Left ventricle myocardium inferior (tissue), 1 donor: ENCODE data around the gene MOCS2. TPM values are rescaled to one million over a fixed set of nuclear protein-coding genes. Genes with fewer than 3 reads are reported as not detected.

Experiments
- DNase-seq: peaks from one replicate; pipeline ENCODE4 v3.0.0-alpha.2; 2020
- H3K27ac ChIP-seq: fragments of 200-600 bp; replicated peaks from 2 replicates; pipeline ENCODE4 v1.8.0; 2021
- H3K27me3 ChIP-seq: fragments of 200-600 bp; 2 replicates; pipeline ENCODE4 v1.8.0; 2021; ENCODE audit warnings: low read depth
- H3K36me3 ChIP-seq: fragments of 200-600 bp; 2 replicates; pipeline ENCODE4 v1.8.0; 2021
- H3K4me1 ChIP-seq: fragments of 200-600 bp; 2 replicates; pipeline ENCODE4 v1.8.0; 2021
- H3K4me3 ChIP-seq: fragments of 200-600 bp; 2 replicates; pipeline ENCODE4 v1.8.0; 2021; ENCODE audit warnings: mild to moderate bottlenecking, moderate library complexity
- H3K9me3 ChIP-seq: fragments of 200-600 bp; replicated peaks from 2 replicates; pipeline ENCODE4 v1.8.0; 2021
- intact Hi-C: fragments of 100-400 bp; cut with micrococcal nuclease; formaldehyde crosslinking; loops from one replicate; pipeline ENCODE4 v1.11.0; 2022
- long read RNA-seq: library from polyadenylated mRNA; unstranded; transcript quantifications from one replicate; pipeline ENCODE4 v2.0.0, GENCODE V29; 2021
- total RNA-seq: library from RNA; stranded (reverse); fragmentation: NEBNext Ultra II Directional; extraction: Animal tissue kit (Norgen Biotek cat#: 25700); gene quantifications from one replicate; pipeline ENCODE4 v1.2.1, GENCODE V29; 2021
- TF ChIP-seq, protein P1 (sequence below): fragments of 200-600 bp; IDR thresholded peaks from 2 replicates; pipeline ENCODE4 v1.8.0; 2021; ENCODE audit warnings: antibody characterized with exemption, mild to moderate bottlenecking, borderline replicate concordance
- donor health status: DM: no; HTN: yes; CAD: no; lungs with severe emphysema.

The MOCS2 gene
- total RNA-seq, result 88.7 TPM
- long read RNA-seq, transcript MOCS2-203 (7 exons, 1,337 nt), result major isoform, 111 of 131 reads
- long read RNA-seq, transcript MOCS2-202 (7 exons, 1,785 nt), result minor isoform, 9 of 131 reads
- long read RNA-seq, partial matches to known transcripts, result 4 of 131 reads
- long read RNA-seq, other reads (novel, unspliced or antisense), result 4 of 131 reads

- Histone ChIP-seq H3K36me3 (peaks cover 31% of the 10 kb centered on the region), H3K4me1 (peaks cover 44% of the 10 kb centered on the region), H3K27me3 (no peaks in the 10 kb centered on the region), H3K27ac (peak within 1 kb of the TSS; percentile 80), H3K4me3 (peak within 1 kb of the TSS; percentile 86), H3K9me3 (no peaks in the 10 kb centered on the region)
- intact Hi-C loops, result no loop called here
- TF ChIP-seq, protein P1, sequence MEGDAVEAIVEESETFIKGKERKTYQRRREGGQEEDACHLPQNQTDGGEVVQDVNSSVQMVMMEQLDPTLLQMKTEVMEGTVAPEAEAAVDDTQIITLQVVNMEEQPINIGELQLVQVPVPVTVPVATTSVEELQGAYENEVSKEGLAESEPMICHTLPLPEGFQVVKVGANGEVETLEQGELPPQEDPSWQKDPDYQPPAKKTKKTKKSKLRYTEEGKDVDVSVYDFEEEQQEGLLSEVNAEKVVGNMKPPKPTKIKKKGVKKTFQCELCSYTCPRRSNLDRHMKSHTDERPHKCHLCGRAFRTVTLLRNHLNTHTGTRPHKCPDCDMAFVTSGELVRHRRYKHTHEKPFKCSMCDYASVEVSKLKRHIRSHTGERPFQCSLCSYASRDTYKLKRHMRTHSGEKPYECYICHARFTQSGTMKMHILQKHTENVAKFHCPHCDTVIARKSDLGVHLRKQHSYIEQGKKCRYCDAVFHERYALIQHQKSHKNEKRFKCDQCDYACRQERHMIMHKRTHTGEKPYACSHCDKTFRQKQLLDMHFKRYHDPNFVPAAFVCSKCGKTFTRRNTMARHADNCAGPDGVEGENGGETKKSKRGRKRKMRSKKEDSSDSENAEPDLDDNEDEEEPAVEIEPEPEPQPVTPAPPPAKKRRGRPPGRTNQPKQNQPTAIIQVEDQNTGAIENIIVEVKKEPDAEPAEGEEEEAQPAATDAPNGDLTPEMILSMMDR, result no peak
- peak; percentile 93 for DNase-seq
Observed at GRCh38 chr5:53109443-53110127, at the start of gene MOCS2. Gene MOCS2 (minus strand): TSS chr5:53109757. CDS start chr5:53107174, 2,583 bp downstream.

GRCh38 chr5:53151713-53152458 is 42.3 kb upstream of the MOCS2 start:
- H3K4me3 ChIP-seq, result no peak overlapping the region
- TF ChIP-seq, protein P1, result no peak
- no peaks in the 10 kb centered on the region for H3K9me3 ChIP-seq
- H3K27me3 ChIP-seq, result no peaks in the 10 kb centered on the region
- DNase-seq, result no peak
- no peaks in the 10 kb centered on the region for H3K4me1 ChIP-seq
- no peak overlapping the region for H3K27ac ChIP-seq
- no peaks in the 10 kb centered on the region for H3K36me3 ChIP-seq
- intact Hi-C loops, result no loop called here

DNA sequence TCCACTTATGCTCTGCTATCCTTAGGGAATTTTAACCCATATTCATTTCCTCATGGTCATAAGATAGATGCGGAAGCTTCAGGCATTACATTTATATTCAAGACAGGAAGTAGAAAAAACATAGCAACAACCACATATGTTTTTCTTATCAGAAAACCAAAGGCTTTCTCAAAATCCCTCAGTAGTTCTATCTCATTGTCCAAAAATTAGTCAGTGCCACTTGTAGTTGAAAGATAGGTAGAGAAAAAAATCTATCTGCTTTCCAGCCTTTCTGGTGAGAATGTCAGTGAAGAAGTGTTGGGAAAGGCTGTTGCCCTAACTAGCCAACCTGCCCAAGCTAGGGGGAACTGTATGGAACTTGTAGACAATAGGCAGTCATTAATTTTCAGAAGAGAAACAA is 23.5 kb upstream of the MOCS2 start:
- intact Hi-C loops, result no loop called here
- Histone ChIP-seq H3K4me3 (no peak overlapping the region), H3K4me1 (no peaks in the 10 kb centered on the region), H3K9me3 (no peaks in the 10 kb centered on the region), H3K36me3 (no peaks in the 10 kb centered on the region), H3K27ac (no peak overlapping the region), H3K27me3 (no peaks in the 10 kb centered on the region)
- DNase-seq, result no peak
- TF ChIP-seq, protein P1, result no peak

GRCh38 chr5:53130266-53130665 is 20.7 kb upstream of the MOCS2 start:
- intact Hi-C loops, result no loop called here
- Histone ChIP-seq H3K4me1 (no peaks in the 10 kb centered on the region), H3K9me3 (no peaks in the 10 kb centered on the region), H3K4me3 (no peak overlapping the region), H3K27ac (no peak overlapping the region), H3K27me3 (no peaks in the 10 kb centered on the region), H3K36me3 (no peaks in the 10 kb centered on the region)
- no peak for DNase-seq
- TF ChIP-seq, protein P1, result no peak

GRCh38 chr5:53128481-53128880 is 18.9 kb upstream of the MOCS2 start:
- Histone ChIP-seq H3K9me3 (no peaks in the 10 kb centered on the region), H3K4me3 (no peak overlapping the region), H3K4me1 (no peaks in the 10 kb centered on the region), H3K27ac (no peak overlapping the region), H3K36me3 (no peaks in the 10 kb centered on the region), H3K27me3 (no peaks in the 10 kb centered on the region)
- intact Hi-C loops, result no loop called here
- TF ChIP-seq, protein P1, result no peak
- no peak for DNase-seq
